Esophagus mucosa (tissue), 1 donor: ENCODE results near the gene CBX8. TPM values are rescaled to one million over a fixed set of nuclear protein-coding genes. Genes with fewer than 3 reads are reported as not detected.
A peak's percentile ranks its signal among the peaks of the same experiment; 100 is the strongest.

Source experiments
- ATAC-seq: fragments of 200-7000 bp; cut with Tn5 transposase; one replicate; pipeline ENCODE4 v1.9.1; 2020
- total RNA-seq: library from RNA; stranded (reverse); gene quantifications from one replicate; pipeline ENCODE4 v1.2.4, GENCODE V29; 2023
- donor health status: DM: yes; HTN: yes; CAD: no.

Gene CBX8
- total RNA-seq, 1 donor from 2014 or later: 3.8 TPM

- ATAC-seq: no peak
Measured at GRCh38 chr17:79792984-79793923, 3.6 kb downstream of the CBX8 start.

GRCh38 chr17:79792341-79792871 lies 4.5 kb downstream of the CBX8 start:
- ATAC-seq: no peak

GRCh38 chr17:79791735-79792161 lies 5.1 kb downstream of the CBX8 start:
- no peak for ATAC-seq

- ATAC-seq: no peak
Measured at GRCh38 chr17:79790805-79791734, 5.8 kb downstream of the CBX8 start.

GRCh38 chr17:79789943-79790804 lies 6.7 kb downstream of the CBX8 start:
- peak; percentile 26 for ATAC-seq

GRCh38 chr17:79788989-79789942 lies 7.6 kb downstream of the CBX8 start:
- ATAC-seq: no peak

GRCh38 chr17:79788455-79788854 lies 8.4 kb downstream of the CBX8 start:
- ATAC-seq: no peak

GRCh38 chr17:79786930-79787643 lies 9.8 kb downstream of the CBX8 start:
- ATAC-seq: no peak

GRCh38 chr17:79785900-79786810 lies 10.7 kb downstream of the CBX8 start:
- no peak for ATAC-seq

GRCh38 chr17:79785017-79785899 lies 11.6 kb downstream of the CBX8 start:
- no peak for ATAC-seq

- no peak for ATAC-seq
Measured at GRCh38 chr17:79784353-79785016, 12.4 kb downstream of the CBX8 start.

- ATAC-seq: no peak
Measured at GRCh38 chr17:79783891-79784290, 13.0 kb downstream of the CBX8 start.

GRCh38 chr17:79781736-79782575 lies 14.9 kb downstream of the CBX8 start:
- ATAC-seq: no peak

- ATAC-seq: no peak
Measured at GRCh38 chr17:79781012-79781650, 15.7 kb downstream of the CBX8 start.

- ATAC-seq: peak; percentile 52
Measured at GRCh38 chr17:79779661-79780365, 17.1 kb downstream of the CBX8 start.
